Spinal cord (tissue), 10 donors: ENCODE results near the gene NRROS. TPM values are rescaled to one million over a fixed set of nuclear protein-coding genes. Genes with fewer than 3 reads are reported as not detected.
A peak's percentile ranks its signal among the peaks of the same experiment; 100 is the strongest.
"Not testable (repeated sequence)": the region's sequence is repeated elsewhere in the genome, so short reads cannot be mapped to it uniquely, and the experiment has no call there.

Source experiments
- DNase-seq, 6 donors: peaks; one replicate each; pipeline versions ENCODE4 v3.0.0 to v3.0.0-alpha.2; 2013 to 2015; ENCODE audit warnings: low spot score in 6 of 6, low read depth in 4 of 6
- H3K27ac ChIP-seq: one replicate; pipeline ENCODE4 v1.5.1; 2013; ENCODE audit warnings: low read depth, low read length, control low read depth
- H3K27me3 ChIP-seq: one replicate; pipeline ENCODE4 v1.6.1; 2013; ENCODE audit warnings: low read length; ENCODE audit not compliant: control insufficient read depth, insufficient read depth
- H3K36me3 ChIP-seq: one replicate; pipeline ENCODE4 v1.6.1; 2013; ENCODE audit warnings: low read length; ENCODE audit not compliant: control insufficient read depth, insufficient read depth
- H3K4me1 ChIP-seq: one replicate; pipeline ENCODE4 v1.6.1; 2013; ENCODE audit warnings: low read length; ENCODE audit not compliant: control insufficient read depth, insufficient read depth
- H3K4me3 ChIP-seq: one replicate; pipeline ENCODE4 v1.5.1; 2013; ENCODE audit warnings: low read depth, low read length, control low read depth
- H3K9me3 ChIP-seq: one replicate; pipeline ENCODE4 v1.6.1; 2013; ENCODE audit warnings: low read length; ENCODE audit not compliant: control insufficient read depth, insufficient read depth
- WGBS: methylation state at CpG from one replicate; pipeline ENCODE4 v1.1.5; 2013; ENCODE audit warnings: missing lambda C conversion rate; ENCODE audit not compliant: insufficient coverage; 5-methylcytosine and 5-hydroxymethylcytosine counted together
- long read RNA-seq, 4 donors: transcript quantifications; one replicate each; lab custom pipeline, GENCODE V29; 2026
- polyA plus RNA-seq, 2 donors: library from polyadenylated mRNA; unstranded; fragments of 120-200 nt; gene quantifications; one replicate each; pipeline ENCODE4 v1.2.1, GENCODE V29; 2013; ENCODE audit not compliant: insufficient read length in 2 of 2
- total RNA-seq, 2 donors: library from RNA; depleted of rRNA in 1 of 2; stranded (reverse); fragments of 120-200 nt in 1 of 2; fragments of >200 nt in 1 of 2; gene quantifications; one replicate each; pipeline versions ENCODE4 v1.2.3 to v1.2.4, GENCODE V29; 2013 to 2014
- donor health status: healthy.

The NRROS gene
- total RNA-seq (1 to 10 TPM; 3.0 to 3.2 TPM), polyA plus RNA-seq (1 to 10 TPM; 3.4 to 4.3 TPM)
- long read RNA-seq, donor 1, transcript NRROS-201 (3 exons, 2,564 nt) = major isoform, 5 of 5 reads
- long read RNA-seq, donor 1, partial matches to known transcripts = 0 of 5 reads
- long read RNA-seq, donor 1, other reads (novel, unspliced or antisense) = 0 of 5 reads
- long read RNA-seq, donor 2 = 0 reads
- long read RNA-seq, donor 3, partial matches to known transcripts = 0 of 2 reads
- long read RNA-seq, donor 3, other reads (novel, unspliced or antisense) = 0 of 2 reads
- long read RNA-seq, donor 4, partial matches to known transcripts = 0 of 2 reads
- long read RNA-seq, donor 4, other reads (novel, unspliced or antisense) = 0 of 2 reads

DNA sequence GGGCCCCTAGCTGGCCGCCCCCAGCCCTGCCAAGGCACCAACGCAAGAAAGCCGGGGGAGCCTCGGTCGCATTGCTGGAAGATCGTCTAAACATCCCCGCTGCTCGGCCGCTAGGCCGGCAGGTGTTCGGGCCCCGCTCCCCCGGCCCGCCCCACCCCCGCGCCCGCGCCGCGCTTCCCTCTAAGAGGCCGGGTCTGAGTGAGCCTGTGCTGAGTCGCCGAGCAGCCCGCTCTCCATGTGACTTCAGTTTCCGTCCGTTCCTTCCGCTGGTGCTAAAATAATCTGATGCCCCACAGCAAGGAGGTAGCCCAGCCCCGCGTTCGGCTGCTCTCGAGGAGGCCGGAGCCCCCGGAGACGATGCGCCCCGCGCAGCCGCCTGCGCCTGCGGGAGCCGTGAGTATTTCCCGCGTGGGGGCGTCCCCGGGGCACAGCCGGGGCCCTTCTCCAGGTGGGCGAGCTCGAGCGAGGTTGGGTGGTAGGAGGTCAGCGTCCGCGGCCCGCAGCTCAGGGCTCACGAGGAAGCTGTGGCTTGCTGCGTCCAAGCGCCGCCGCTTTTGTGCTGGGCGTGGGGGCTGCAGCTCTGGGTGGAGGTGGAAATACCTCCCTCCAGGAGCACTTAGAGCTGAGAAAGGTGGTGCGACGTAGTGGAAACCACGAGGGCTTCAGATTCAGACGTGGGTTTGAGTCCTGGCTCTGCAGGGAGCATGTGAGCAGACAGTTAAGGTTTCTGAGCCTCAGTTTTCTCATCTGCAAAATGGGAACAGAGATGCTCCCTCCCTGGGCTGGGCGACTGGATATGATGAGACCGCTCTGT lies at the start of gene NRROS:
NRROS (plus strand) TSS at position 212 of the 814 bp plus-strand sequence. CDS start 14,846 bp downstream, outside the sequence.
- no peak within 1 kb of the TSS for H3K27ac ChIP-seq
- peak in 2 of 6 donors; percentile 60 to 66 for DNase-seq
- peaks cover 15% of the 10 kb centered on the region for H3K4me1 ChIP-seq
- WGBS = 10% methylated on average over 65 of the region's 65 CpGs
- no peaks in the 10 kb centered on the region for H3K9me3 ChIP-seq
- no peaks in the 10 kb centered on the region for H3K36me3 ChIP-seq
- peak within 1 kb of the TSS; percentile 38 for H3K4me3 ChIP-seq
- peaks cover 7% of the 10 kb centered on the region for H3K27me3 ChIP-seq

DNA sequence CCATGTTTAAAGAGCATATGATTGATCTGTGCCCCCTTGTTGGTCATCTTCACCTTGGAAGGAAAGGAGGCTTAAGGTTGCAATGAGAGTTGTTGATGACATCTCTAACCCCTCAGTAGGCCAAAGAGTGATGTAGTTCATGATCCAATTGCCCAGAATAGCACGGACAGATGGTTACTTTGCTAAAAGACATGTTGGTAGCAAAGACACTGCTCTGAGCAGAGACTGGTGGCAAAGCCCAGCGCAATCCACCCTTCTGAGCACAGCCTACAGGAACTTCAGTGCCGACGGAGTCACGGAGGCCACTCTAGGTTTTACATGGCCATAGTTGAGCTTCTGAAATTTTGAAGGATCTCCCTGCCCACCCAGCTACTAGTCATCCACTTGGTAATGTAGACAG lies 49.2 kb upstream of the NRROS start:
- Histone ChIP-seq H3K4me3 (no peak overlapping the region), H3K4me1 (no peaks in the 10 kb centered on the region), H3K9me3 (no peaks in the 10 kb centered on the region), H3K27ac (no peak overlapping the region), H3K36me3 (peaks cover 3% of the 10 kb centered on the region), H3K27me3 (no peaks in the 10 kb centered on the region)
- 80% methylated on average over 5 of the region's 5 CpGs for WGBS
- DNase-seq = no peak

DNA sequence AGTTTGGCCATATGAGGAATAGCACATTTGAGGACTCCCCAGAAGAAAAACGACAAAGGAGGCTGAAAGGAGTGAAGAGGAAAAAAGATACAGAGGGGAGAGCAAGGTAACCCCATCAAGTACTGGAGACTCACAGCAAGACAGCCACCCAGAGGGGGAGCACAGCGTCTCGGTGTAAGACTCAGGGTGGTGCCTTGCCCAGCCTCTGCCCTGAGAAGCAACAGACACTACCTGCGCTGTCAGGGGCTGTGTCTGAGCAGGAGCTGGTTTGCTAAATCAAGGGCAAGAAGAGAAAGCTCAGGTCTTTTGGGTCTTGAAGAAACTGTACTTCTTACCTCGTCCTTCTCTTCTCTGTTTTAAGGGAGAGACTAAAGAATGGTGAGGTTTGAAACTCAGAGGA lies 43.1 kb upstream of the NRROS start:
- WGBS = 56% methylated on average over 4 of the region's 5 CpGs
- DNase-seq = no peak
- no peaks in the 10 kb centered on the region for H3K36me3 ChIP-seq
- no peak overlapping the region for H3K4me3 ChIP-seq
- H3K27ac ChIP-seq = no peak overlapping the region
- no peaks in the 10 kb centered on the region for H3K27me3 ChIP-seq
- H3K9me3 ChIP-seq = no peaks in the 10 kb centered on the region
- peaks cover 3% of the 10 kb centered on the region for H3K4me1 ChIP-seq

DNA sequence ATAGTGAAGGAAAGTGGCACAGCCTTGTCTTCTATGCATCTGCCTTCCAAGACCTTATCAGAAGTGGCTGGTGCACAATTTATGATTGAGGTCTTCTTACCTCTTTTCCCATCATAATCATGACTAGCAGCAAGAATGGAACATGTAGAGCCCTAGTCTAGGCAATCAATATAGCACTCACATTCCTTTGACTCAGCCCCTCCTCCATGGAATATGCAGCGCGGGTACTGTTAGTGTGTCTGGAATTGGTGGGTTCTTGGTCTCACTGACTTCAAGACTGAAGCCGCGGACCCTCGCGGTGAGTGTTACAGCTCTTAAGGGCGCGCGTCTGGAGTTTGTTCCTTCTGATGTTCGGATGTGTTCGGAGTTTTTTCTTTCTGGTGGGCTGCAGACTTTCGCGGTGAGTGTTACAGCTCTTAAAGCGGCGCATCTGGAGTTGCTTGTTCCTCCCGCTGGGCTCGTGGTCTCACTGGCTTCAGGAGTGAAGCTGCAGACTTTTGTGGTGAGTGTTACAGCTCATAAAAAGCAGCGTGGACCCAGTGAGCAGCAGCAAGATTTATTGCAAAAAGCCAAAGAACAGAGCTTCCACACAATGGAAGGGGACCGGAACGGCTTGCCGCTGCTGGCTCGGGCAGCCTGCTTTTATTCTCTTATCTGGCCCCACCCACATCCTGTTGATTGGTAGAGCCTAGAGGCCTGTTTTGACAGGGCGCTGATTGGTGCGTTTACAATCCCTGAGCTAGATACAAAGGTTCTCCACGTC lies 41.3 kb upstream of the NRROS start:
- H3K4me3 ChIP-seq = not testable (repeated sequence)

DNA sequence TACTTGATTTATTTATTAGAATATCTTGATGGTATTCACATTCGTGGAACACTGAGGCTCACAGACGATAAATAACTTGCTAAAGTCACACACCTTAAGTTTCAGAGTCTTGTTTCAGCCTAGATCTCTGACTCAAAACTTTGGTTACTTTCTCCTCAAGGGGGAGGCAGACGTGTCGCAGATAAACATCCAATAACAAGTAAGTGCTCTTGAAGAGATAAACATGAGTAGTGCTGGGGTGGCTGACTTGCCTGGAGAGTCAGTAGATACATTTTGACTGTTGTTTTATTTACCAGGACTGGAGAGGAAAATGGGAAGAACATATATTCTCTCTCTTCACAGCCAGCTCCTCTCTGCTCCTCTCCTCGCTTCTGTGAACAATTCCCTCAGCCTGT lies 39.8 kb upstream of the NRROS start:
- H3K27ac ChIP-seq = no peak overlapping the region
- no peaks in the 10 kb centered on the region for H3K36me3 ChIP-seq
- no peak for DNase-seq
- no peaks in the 10 kb centered on the region for H3K9me3 ChIP-seq
- no peaks in the 10 kb centered on the region for H3K27me3 ChIP-seq
- peaks cover 8% of the 10 kb centered on the region for H3K4me1 ChIP-seq
- no peak overlapping the region for H3K4me3 ChIP-seq
- no CpG with 5 or more reads among the region's 5 CpGs for WGBS

More for the DNA sequence above, 41.3 kb upstream of the NRROS start:
- H3K27me3 ChIP-seq, H3K36me3 ChIP-seq, H3K27ac ChIP-seq, DNase-seq, H3K4me1 ChIP-seq, H3K9me3 ChIP-seq: not testable (repeated sequence)
- WGBS = 53% methylated on average over 19 of the region's 25 CpGs

DNA sequence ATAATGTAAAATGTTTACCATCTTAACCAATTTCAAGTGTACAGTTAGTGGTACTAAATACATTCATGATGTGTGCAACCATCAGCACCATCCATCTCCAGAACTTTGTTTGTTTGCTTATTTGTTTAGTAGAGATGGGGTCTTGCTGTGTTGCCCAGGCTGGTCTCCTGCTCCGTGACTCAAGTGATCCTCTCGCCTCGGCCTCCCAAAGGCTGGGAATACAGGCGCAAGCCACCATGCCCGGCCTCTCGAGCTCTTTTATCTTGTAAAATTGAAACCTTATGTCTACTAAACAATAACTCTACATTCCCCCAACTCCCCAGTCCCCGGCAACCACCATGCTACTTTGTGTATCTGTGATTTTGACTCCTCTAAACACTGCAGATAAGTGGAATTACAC lies 39.1 kb upstream of the NRROS start:
- Histone ChIP-seq H3K27ac (no peak overlapping the region), H3K4me1 (peaks cover 8% of the 10 kb centered on the region), H3K4me3 (no peak overlapping the region), H3K36me3 (no peaks in the 10 kb centered on the region), H3K9me3 (no peaks in the 10 kb centered on the region), H3K27me3 (no peaks in the 10 kb centered on the region)
- WGBS = 91% methylated on average over 6 of the region's 7 CpGs
- no peak for DNase-seq

DNA sequence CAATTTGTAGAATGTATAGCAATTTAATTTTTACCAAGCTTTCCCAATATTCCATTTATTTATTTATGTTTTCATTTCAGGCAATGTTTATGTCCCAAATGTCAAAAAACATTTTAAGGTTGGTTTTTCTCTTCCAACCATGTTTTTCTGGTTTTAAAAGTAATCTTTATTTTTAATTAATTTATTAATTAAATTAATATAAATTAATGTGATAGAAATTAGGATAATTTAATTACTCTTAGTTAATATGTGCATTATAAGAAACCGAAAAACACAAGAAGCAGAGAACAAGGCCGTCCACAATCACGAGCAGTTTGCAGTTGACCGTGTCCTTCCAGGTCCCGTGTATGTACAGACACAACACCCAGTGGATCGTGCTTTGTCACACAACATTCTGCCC lies 36.8 kb upstream of the NRROS start:
- H3K4me1 ChIP-seq = peaks cover 8% of the 10 kb centered on the region
- no peaks in the 10 kb centered on the region for H3K36me3 ChIP-seq
- H3K9me3 ChIP-seq = no peaks in the 10 kb centered on the region
- H3K27me3 ChIP-seq = no peaks in the 10 kb centered on the region
- no peak for DNase-seq
- 100% methylated on average over 3 of the region's 6 CpGs for WGBS
- no peak overlapping the region for H3K4me3 ChIP-seq
- H3K27ac ChIP-seq = no peak overlapping the region

DNA sequence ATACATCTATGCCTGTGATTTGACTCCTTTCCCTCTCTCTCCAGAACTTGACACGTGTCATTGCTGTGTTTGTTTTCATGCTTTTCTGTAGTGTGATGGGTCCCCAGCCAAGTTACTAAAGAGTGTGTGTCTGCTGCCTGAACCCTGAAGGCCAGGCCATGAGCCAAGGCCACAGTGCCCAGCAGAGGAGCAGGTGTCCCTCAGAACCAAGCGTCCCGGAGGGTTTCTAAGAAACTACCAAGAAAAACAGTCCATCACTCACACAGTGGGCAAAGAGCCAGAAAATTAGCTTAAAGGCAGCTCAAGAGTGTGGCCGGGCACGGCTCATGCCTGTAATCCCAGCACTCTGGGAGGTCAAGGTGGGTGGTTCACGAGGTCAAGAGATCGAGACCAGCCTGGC lies 35.8 kb upstream of the NRROS start:
- no peak overlapping the region for H3K27ac ChIP-seq
- DNase-seq = peak in 1 of 6 donors; percentile 56
- H3K27me3 ChIP-seq = no peaks in the 10 kb centered on the region
- peaks cover 4% of the 10 kb centered on the region for H3K4me1 ChIP-seq
- H3K36me3 ChIP-seq = no peaks in the 10 kb centered on the region
- no peak overlapping the region for H3K4me3 ChIP-seq
- WGBS = 12% methylated on average over 4 of the region's 7 CpGs
- no peaks in the 10 kb centered on the region for H3K9me3 ChIP-seq

DNA sequence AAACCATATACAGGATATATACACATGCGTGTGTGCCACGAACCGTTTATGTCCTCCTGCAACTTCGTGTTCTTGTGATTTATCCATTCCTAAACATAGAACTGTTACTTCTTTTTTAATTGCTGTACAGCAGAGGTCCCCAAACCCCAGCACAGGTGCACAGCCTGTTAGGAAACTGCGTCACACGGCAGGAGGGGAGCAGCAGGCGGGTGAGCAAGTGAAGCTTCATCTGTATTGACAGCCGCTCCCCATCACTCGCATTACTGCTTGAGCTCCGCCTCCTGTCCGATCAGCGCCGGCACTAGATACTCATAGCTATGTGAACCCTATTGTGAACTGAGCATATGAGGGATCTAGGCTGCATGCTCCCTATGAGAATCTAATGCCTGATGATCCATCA lies 34.9 kb upstream of the NRROS start:
- Histone ChIP-seq H3K27me3 (no peaks in the 10 kb centered on the region), H3K27ac (no peak overlapping the region), H3K4me3 (no peak overlapping the region), H3K4me1 (peaks cover 4% of the 10 kb centered on the region), H3K9me3 (no peaks in the 10 kb centered on the region), H3K36me3 (no peaks in the 10 kb centered on the region)
- peak in 1 of 6 donors; percentile 25 for DNase-seq
- WGBS = 60% methylated on average over 13 of the region's 13 CpGs
